HepG2 (cell line): ENCODE data around the gene KAT2A. TPM values are rescaled to one million over a fixed set of nuclear protein-coding genes. Genes with fewer than 3 reads are reported as not detected.

Experiments
- ATAC-seq: fragments of 200-7000 bp; cut with Tn5 transposase; 3 replicates; pipeline ENCODE4 v1.9.1; 2020; ENCODE audit warnings: mild to moderate bottlenecking, moderate library complexity
- BruUV-seq: library from RNA; stranded (reverse); fragments of 400-500 nt; replicated peaks from 2 replicates; lab custom pipeline; 2021; lab: Mats Ljungman, UMichigan
- CTCF ChIA-PET: fragments of 300-600 bp; formaldehyde crosslinking; extraction: SDS; loops from one replicate; lab custom pipeline; 2021; ENCODE audit warnings: low total read pairs, inconsistent platforms, low intra/inter-chr PET ratio; lab: Yijun Ruan, JAX
- POLR2A ChIA-PET: fragments of 350-600 bp; sonication (Branson Sonifier 250); formaldehyde crosslinking; loops from one replicate; lab custom pipeline; 2020; ENCODE audit warnings: antibody characterized with exemption, inconsistent platforms; lab: Yijun Ruan, JAX
- DNase-seq: peaks from one replicate; pipeline ENCODE4 v3.0.0-alpha.2; 2015; ENCODE audit warnings: low spot score
- FAIRE-seq: peaks from 3 replicates; lab custom pipeline; 2011; peaks lifted over from hg19 to GRCh38; lab: Jason Lieb, UNC
- H2AFZ ChIP-seq: one replicate; pipeline ENCODE4 v1.6.1; 2011; ENCODE audit warnings: low read length, inconsistent platforms
- H3K27ac ChIP-seq: fragments of 300-600 bp; 3 replicates; pipeline ENCODE4 v1.8.0; 2011; ENCODE audit warnings: mixed run types, mild to moderate bottlenecking, mixed read lengths, low read length, inconsistent platforms; ENCODE audit not compliant: insufficient read depth; ENCODE audit errors: extremely low read length
- H3K27me3 ChIP-seq, 2 experiments: fragments of 200-600 bp in 1 of 2; 2 replicates in 1 of 2; 3 replicates in 1 of 2; pipeline versions ENCODE4 v1.6.0 to v1.8.0; 2011; ENCODE audit warnings: low read length in 2 of 2, mild to moderate bottlenecking in 2 of 2, moderate library complexity in 2 of 2, inconsistent platforms in 1 of 2; ENCODE audit not compliant: insufficient read depth in 2 of 2, control insufficient read depth in 1 of 2
- H3K36me3 ChIP-seq, 2 experiments: fragments of 200-600 bp in 1 of 2; replicated peaks in 1 of 2; 2 replicates in 1 of 2; 3 replicates in 1 of 2; pipeline versions ENCODE4 v1.5.1 to v1.8.0; 2011; ENCODE audit warnings: low read length in 2 of 2, inconsistent platforms in 1 of 2; ENCODE audit not compliant: insufficient read depth in 2 of 2, control insufficient read depth in 1 of 2
- H3K4me1 ChIP-seq: 2 replicates; pipeline ENCODE4 v1.5.1; 2012; ENCODE audit warnings: low read length, inconsistent platforms; ENCODE audit not compliant: insufficient read depth
- H3K4me2 ChIP-seq: 2 replicates; pipeline ENCODE4 v1.6.0; 2011; ENCODE audit warnings: low read depth, low read length, inconsistent platforms
- H3K4me3 ChIP-seq, 3 experiments: fragments of 200-600 bp in 1 of 3; sonication (generic), shearing (Covaris generic) in 1 of 3; replicated peaks in 1 of 3; 2 replicates each; pipeline ENCODE4 v1.5.1; 2011 to 2016; ENCODE audit warnings: low read length in 3 of 3, inconsistent platforms in 2 of 3, low read depth in 2 of 3, mild to moderate bottlenecking in 2 of 3, control low read depth in 1 of 3, mixed read lengths in 1 of 3; ENCODE audit not compliant: insufficient read depth in 1 of 3
- H3K79me2 ChIP-seq: one replicate; pipeline ENCODE4 v1.6.1; 2011; ENCODE audit warnings: low read length, inconsistent platforms; ENCODE audit not compliant: insufficient read depth
- H3K9ac ChIP-seq: 2 replicates; pipeline ENCODE4 v1.6.0; 2011; ENCODE audit warnings: mild to moderate bottlenecking, low read depth, low read length, inconsistent platforms; ENCODE audit not compliant: insufficient read depth
- H3K9me3 ChIP-seq: 2 replicates; pipeline ENCODE4 v1.5.1; 2012; ENCODE audit warnings: mild to moderate bottlenecking, low read length
- H4K20me1 ChIP-seq: 2 replicates; pipeline ENCODE4 v1.6.0; 2011; ENCODE audit warnings: inconsistent platforms, mild to moderate bottlenecking, low read length, moderate library complexity; ENCODE audit not compliant: insufficient read depth
- CREBL2 ChIP-seq: sonication (generic); formaldehyde crosslinking; IDR thresholded peaks from 2 replicates; pipeline ENCODE4 v1.8.1; 2023; ENCODE audit warnings: missing genetic modification reagents, mild to moderate bottlenecking, borderline replicate concordance
- ESRRA ChIP-seq: sonication (generic); formaldehyde crosslinking; IDR thresholded peaks from 2 replicates; pipeline ENCODE4 v1.5.1; 2020; ENCODE audit warnings: mild to moderate bottlenecking, low read depth, missing genetic modification reagents
- GFI1 ChIP-seq: sonication (generic); formaldehyde crosslinking; IDR thresholded peaks from 2 replicates; pipeline ENCODE4 v1.5.0; 2020; ENCODE audit warnings: missing genetic modification reagents, mild to moderate bottlenecking, borderline replicate concordance
- HOXA9 ChIP-seq: sonication (generic); formaldehyde crosslinking; IDR thresholded peaks from 2 replicates; pipeline ENCODE4 v1.8.1; 2022; ENCODE audit warnings: missing genetic modification reagents, mild to moderate bottlenecking, moderate library complexity, borderline replicate concordance
- MAZ ChIP-seq, 2 experiments: sonication (generic) in 1 of 2; formaldehyde crosslinking in 1 of 2; IDR thresholded peaks; 2 replicates each; pipeline versions ENCODE4 v1.5.0 to v1.6.1; 2012 to 2020; ENCODE audit warnings: low read depth in 2 of 2, mild to moderate bottlenecking in 2 of 2, borderline replicate concordance in 1 of 2, improper control_type of control experiment in 1 of 2, low read length in 1 of 2, missing genetic modification reagents in 1 of 2, moderate library complexity in 1 of 2
- MED13 ChIP-seq: sonication (generic); formaldehyde crosslinking; IDR thresholded peaks from 2 replicates; pipeline ENCODE4 v1.5.0; 2020; ENCODE audit warnings: missing genetic modification reagents
- MYC ChIP-seq: sonication (generic); formaldehyde crosslinking; IDR thresholded peaks from 2 replicates; pipeline ENCODE4 v1.9.0; 2021; ENCODE audit warnings: missing genetic modification reagents, borderline replicate concordance
- NFIB ChIP-seq: sonication (generic); formaldehyde crosslinking; IDR thresholded peaks from 2 replicates; pipeline ENCODE4 v1.9.0; 2021; ENCODE audit warnings: missing genetic modification reagents, mild to moderate bottlenecking, borderline replicate concordance
- RNF219 ChIP-seq: sonication (generic); formaldehyde crosslinking; IDR thresholded peaks from 2 replicates; pipeline ENCODE4 v1.5.0; 2020; ENCODE audit warnings: mild to moderate bottlenecking, missing genetic modification reagents
- SCMH1 ChIP-seq: sonication (generic); formaldehyde crosslinking; IDR thresholded peaks from 2 replicates; pipeline ENCODE4 v1.9.0; 2021; ENCODE audit warnings: missing genetic modification reagents, mild to moderate bottlenecking, borderline replicate concordance
- SP140L ChIP-seq: sonication (generic); formaldehyde crosslinking; IDR thresholded peaks from 2 replicates; pipeline ENCODE4 v1.4.0; 2020; ENCODE audit warnings: missing genetic modification reagents, borderline replicate concordance
- SYNCRIP ChIP-seq: fragments of 200-400 bp; formaldehyde crosslinking; IDR thresholded peaks from 2 replicates; pipeline ENCODE4 v1.6.1; 2018; ENCODE audit warnings: mild to moderate bottlenecking, low read depth, low read length; ENCODE audit not compliant: insufficient read depth
- XRCC5 ChIP-seq: fragments of 200-400 bp; formaldehyde crosslinking; optimal IDR thresholded peaks from 2 replicates; pipeline ENCODE3; 2017; ENCODE audit warnings: mild to moderate bottlenecking, low read length
- ZNF281 ChIP-seq: sonication (generic); formaldehyde crosslinking; IDR thresholded peaks from 2 replicates; pipeline ENCODE4 v1.4.0; 2020; ENCODE audit warnings: missing genetic modification reagents, borderline replicate concordance
- ZNF484 ChIP-seq: sonication (generic); formaldehyde crosslinking; IDR thresholded peaks from 2 replicates; pipeline ENCODE4 v1.5.1; 2020; ENCODE audit warnings: mild to moderate bottlenecking, low read depth, missing genetic modification reagents, borderline replicate concordance
- ZNF740 ChIP-seq: sonication (generic); formaldehyde crosslinking; IDR thresholded peaks from 2 replicates; pipeline ENCODE4 v1.4.0; 2020; ENCODE audit warnings: missing genetic modification reagents
- ZSCAN12 ChIP-seq: sonication (generic); formaldehyde crosslinking; IDR thresholded peaks from 2 replicates; pipeline ENCODE4 v1.9.0; 2021; ENCODE audit warnings: mild to moderate bottlenecking, missing genetic modification reagents
- WGBS: methylation state at CpG from one replicate; pipeline ENCODE4 v1.1.6; 2017; ENCODE audit warnings: low lambda C conversion rate; 5-methylcytosine and 5-hydroxymethylcytosine counted together
- in situ Hi-C: cut with HindIII; loops from 2 replicates; pipeline ENCODE4 v1.10.0; 2017; ENCODE audit warnings: low pct_unique_long_range_greater_than_20kb; ENCODE audit not compliant: extremely low pct_ligation_motif_present
- intact Hi-C: fragments of 100-400 bp; cut with micrococcal nuclease; formaldehyde crosslinking; loops from one replicate; pipeline ENCODE4 v1.10.0; 2022; ENCODE audit not compliant: unreplicated experiment
- polyA plus RNA-seq, 8 experiments: library from polyadenylated mRNA; depleted of rRNA in 3 of 8; stranded (reverse) in 7 of 8; unstranded in 1 of 8; fragments of >200 nt; fragmentation: Illumina TruSeq in 4 of 8; extraction: Trizol in 4 of 8; gene quantifications; 2 replicates each; pipeline versions ENCODE4 v1.2.1 to v1.2.3, GENCODE V29; 2011 to 2016; ENCODE audit warnings: low read depth in 4 of 8, missing spikeins in 1 of 8, mixed read lengths in 1 of 8; ENCODE audit not compliant: insufficient read depth in 1 of 8
- total RNA-seq, 5 experiments: library from RNA; depleted of rRNA; stranded (reverse); fragments of >200 nt; fragmentation: Illumina TruSeq; extraction: Trizol; gene quantifications; 2 replicates each; pipeline ENCODE4 v1.2.3, GENCODE V29; 2016; ENCODE audit warnings: low read depth in 1 of 5

The KAT2A gene
- total and polyA plus RNA-seq, 2 of the 13 experiments (the other 11 are each of a cell fraction or from before 2014, with no cell fraction given) = 29.1 to 90.4 TPM

GRCh38 chr17:42087042-42087701 is 34.0 kb downstream of the KAT2A start:
- H3K4me1 ChIP-seq = peaks cover 52% of the 10 kb centered on the region
- WGBS = 5% methylated on average over 7 of the region's 7 CpGs
- H3K4me3 ChIP-seq = peak overlapping the region in 2 of 3 experiments; percentile 0 to 6; a peak in 2 of 6 replicates
- no peaks in the 10 kb centered on the region for H3K36me3 ChIP-seq
- DNase-seq (peak; percentile 69), FAIRE-seq (peak; percentile 48), ATAC-seq (peak; percentile 5; the same call in 1 of the 3 replicates)
- H3K9ac ChIP-seq = peak overlapping the region; percentile 32; the same call in 1 of the 2 replicates
- H3K9me3 ChIP-seq = no peaks in the 10 kb centered on the region
- in situ Hi-C loops = no loop called here
- POLR2A ChIA-PET = interaction anchor here (1.1 to 1.3 kb wide), 2 partner anchors 398 to 399 kb away, joined by 3 read pairs; no protein-coding TSS in a partner anchor
- no peaks in the 10 kb centered on the region for H3K27me3 ChIP-seq
- no peaks in the 10 kb centered on the region for H3K79me2 ChIP-seq
- H3K27ac ChIP-seq = peak overlapping the region; percentile 56
- H4K20me1 ChIP-seq = no peaks in the 10 kb centered on the region
- intact Hi-C loops = no loop called here
- BruUV-seq = no TSS peak
- H2AFZ ChIP-seq = no peak overlapping the region
- H3K4me2 ChIP-seq = peak overlapping the region; percentile 69
- CTCF ChIA-PET = no interaction called here
- TF ChIP-seq ZNF740 (CRISPR knock-in tag) (no peak), XRCC5 (peak; percentile 46), ZNF484 (CRISPR knock-in tag) (no peak), ZSCAN12 (CRISPR knock-in tag) (no peak), CREBL2 (no peak), GFI1 (0 out of 2 replicates have a peak, but pooled peaks have one; percentile 25), ZNF281 (CRISPR knock-in tag) (no peak), SCMH1 (no peak), HOXA9 (CRISPR knock-in tag) (0 out of 2 replicates have a peak, but pooled peaks have one; percentile 41), MED13 (CRISPR knock-in tag) (no peak), SYNCRIP (no peak), ESRRA (no peak), MYC (no peak), RNF219 (0 out of 2 replicates have a peak, but pooled peaks have one; percentile 5), SP140L (CRISPR knock-in tag) (0 out of 2 replicates have a peak, but pooled peaks have one; percentile 5), MAZ (IDR thresholded peaks at IDR 0.05; ENCODE audit: borderline replicate concordance, low read depth, low read length) (no peak), MAZ (CRISPR knock-in tag; IDR thresholded peaks at IDR 0.05; ENCODE audit: low read depth) (no peak), NFIB (CRISPR knock-in tag) (no peak)
